Measurements from ENCODE around the gene PANX1. TPM values are rescaled to one million over a fixed set of nuclear protein-coding genes. Genes with fewer than 3 reads are reported as not detected.

The PANX1 gene
- total and polyA plus RNA-seq, 2 donors (not counting 1 experiment from before 2014, with no cell fraction given) = 51.7 to 54.5 TPM

DNA sequence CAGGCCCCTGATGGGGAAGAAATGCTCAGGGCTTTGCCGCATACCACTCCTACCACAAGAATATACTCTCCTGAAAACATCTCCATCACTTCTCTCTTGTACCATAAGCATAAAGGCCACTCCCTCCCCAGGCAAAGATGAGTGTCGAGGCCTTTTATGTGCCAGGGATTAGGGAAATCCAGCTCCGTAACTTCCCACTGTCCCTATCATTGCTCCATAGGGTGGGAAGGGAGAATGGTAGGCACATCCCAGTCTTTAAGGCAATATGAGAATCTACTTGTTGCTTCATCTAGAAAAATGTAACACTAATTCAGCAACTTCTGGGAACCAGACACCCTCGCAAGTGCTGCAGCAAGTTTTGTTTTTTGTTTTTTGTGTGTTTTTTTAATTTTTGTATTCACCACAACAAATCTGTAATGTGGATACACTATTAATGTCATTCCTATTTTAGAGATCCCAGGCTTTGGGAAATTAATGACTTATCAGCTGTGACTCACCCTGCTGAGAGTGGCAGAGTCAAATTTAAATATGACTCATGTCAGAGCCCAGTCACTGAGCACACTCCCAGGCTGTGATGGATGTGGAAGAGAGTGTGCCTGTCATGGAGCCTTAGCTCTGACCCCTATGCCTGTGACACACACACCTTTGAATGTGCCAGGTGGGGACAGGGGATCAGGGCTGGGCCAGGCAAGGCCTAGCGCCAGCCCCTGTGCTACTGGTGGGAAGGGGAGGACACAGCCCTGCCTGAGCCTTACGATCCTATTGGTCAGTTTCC is 23.4 kb downstream of the PANX1 start:
- H3K4me3 ChIP-seq (replicated peaks in 1 of 4; ENCODE audit: control extremely low read depth in 1 of 4, insufficient read depth in 1 of 4, low read depth in 3 of 4, low read length in 4 of 4) = no peak overlapping the region
- DNase-seq (ENCODE audit: low read depth in 2 of 2) = peak; percentile 76 to 89
- H2AFZ ChIP-seq (ENCODE audit: low read length) = no peak overlapping the region
- H3K4me2 ChIP-seq (ENCODE audit: extremely low read depth, insufficient read depth, low read length) = peak overlapping the region; percentile 21
- TF ChIP-seq, protein P1, sequence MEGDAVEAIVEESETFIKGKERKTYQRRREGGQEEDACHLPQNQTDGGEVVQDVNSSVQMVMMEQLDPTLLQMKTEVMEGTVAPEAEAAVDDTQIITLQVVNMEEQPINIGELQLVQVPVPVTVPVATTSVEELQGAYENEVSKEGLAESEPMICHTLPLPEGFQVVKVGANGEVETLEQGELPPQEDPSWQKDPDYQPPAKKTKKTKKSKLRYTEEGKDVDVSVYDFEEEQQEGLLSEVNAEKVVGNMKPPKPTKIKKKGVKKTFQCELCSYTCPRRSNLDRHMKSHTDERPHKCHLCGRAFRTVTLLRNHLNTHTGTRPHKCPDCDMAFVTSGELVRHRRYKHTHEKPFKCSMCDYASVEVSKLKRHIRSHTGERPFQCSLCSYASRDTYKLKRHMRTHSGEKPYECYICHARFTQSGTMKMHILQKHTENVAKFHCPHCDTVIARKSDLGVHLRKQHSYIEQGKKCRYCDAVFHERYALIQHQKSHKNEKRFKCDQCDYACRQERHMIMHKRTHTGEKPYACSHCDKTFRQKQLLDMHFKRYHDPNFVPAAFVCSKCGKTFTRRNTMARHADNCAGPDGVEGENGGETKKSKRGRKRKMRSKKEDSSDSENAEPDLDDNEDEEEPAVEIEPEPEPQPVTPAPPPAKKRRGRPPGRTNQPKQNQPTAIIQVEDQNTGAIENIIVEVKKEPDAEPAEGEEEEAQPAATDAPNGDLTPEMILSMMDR (conservative IDR thresholded peaks at IDR 0.05 in 1 of 2, IDR thresholded peaks at IDR 0.05 in 1 of 2; ENCODE audit: low read depth in 1 of 2, low read length in 2 of 2) = no peak
- no peak for TF ChIP-seq EZH2 (IDR thresholded peaks at IDR 0.05; ENCODE audit: low read length, missing control alignments)
- H4K20me1 ChIP-seq (ENCODE audit: control insufficient read depth, extremely low read depth, insufficient read depth, low read length) = no peaks in the 10 kb centered on the region
- H3K79me2 ChIP-seq (ENCODE audit: control insufficient read depth, insufficient read depth, low read length) = peaks cover 47% of the 10 kb centered on the region
- H3K27me3 ChIP-seq (ENCODE audit: control insufficient read depth, insufficient read depth, low read length) = no peaks in the 10 kb centered on the region
- H3K9me3 ChIP-seq (ENCODE audit: control insufficient read depth, insufficient read depth, low read depth, low read length) = no peaks in the 10 kb centered on the region
- peaks cover 27% of the 10 kb centered on the region for H3K4me1 ChIP-seq (ENCODE audit: control insufficient read depth, extremely low read depth, insufficient read depth, low read length)
- no peaks in the 10 kb centered on the region for H3K36me3 ChIP-seq (ENCODE audit: control insufficient read depth, insufficient read depth, low read length)
- no peak overlapping the region for H3K9ac ChIP-seq (ENCODE audit: insufficient read depth, low read length)
- H3K27ac ChIP-seq (ENCODE audit: insufficient read depth, low read length) = peak overlapping the region; percentile 37

DNA sequence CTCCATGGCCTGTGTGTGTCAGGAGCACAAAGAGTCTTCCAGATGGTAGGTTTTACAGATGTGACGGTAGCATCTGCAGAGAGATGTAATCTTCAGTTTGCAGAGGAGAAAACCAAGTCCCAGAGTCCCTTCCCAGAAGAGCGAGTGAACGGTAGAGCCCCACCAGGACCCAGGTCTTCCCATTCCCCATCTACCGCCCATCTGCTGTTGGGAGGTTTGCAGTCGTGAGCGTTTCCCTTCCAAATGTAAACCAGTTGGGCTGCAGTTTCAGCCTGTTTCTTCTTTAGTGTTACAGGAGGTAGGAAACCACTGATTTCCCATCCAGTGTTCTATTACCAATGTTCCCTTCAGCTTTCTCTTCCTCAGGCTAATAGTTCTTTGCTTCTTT is 24.0 kb downstream of the PANX1 start:
- no peaks in the 10 kb centered on the region for H3K36me3 ChIP-seq (ENCODE audit: control insufficient read depth, insufficient read depth, low read length)
- peak overlapping the region; percentile 18 for H3K27ac ChIP-seq (ENCODE audit: insufficient read depth, low read length)
- H3K27me3 ChIP-seq (ENCODE audit: control insufficient read depth, insufficient read depth, low read length) = no peaks in the 10 kb centered on the region
- no peak for DNase-seq (ENCODE audit: low read depth in 2 of 2)
- H3K79me2 ChIP-seq (ENCODE audit: control insufficient read depth, insufficient read depth, low read length) = peaks cover 42% of the 10 kb centered on the region
- no peaks in the 10 kb centered on the region for H4K20me1 ChIP-seq (ENCODE audit: control insufficient read depth, extremely low read depth, insufficient read depth, low read length)
- H2AFZ ChIP-seq (ENCODE audit: low read length) = no peak overlapping the region
- H3K4me2 ChIP-seq (ENCODE audit: extremely low read depth, insufficient read depth, low read length) = peak overlapping the region; percentile 21
- TF ChIP-seq, protein P1 (conservative IDR thresholded peaks at IDR 0.05 in 1 of 2, IDR thresholded peaks at IDR 0.05 in 1 of 2; ENCODE audit: low read depth in 1 of 2, low read length in 2 of 2) = no peak
- no peak for TF ChIP-seq EZH2 (IDR thresholded peaks at IDR 0.05; ENCODE audit: low read length, missing control alignments)
- no peak overlapping the region for H3K4me3 ChIP-seq (replicated peaks in 1 of 4; ENCODE audit: control extremely low read depth in 1 of 4, insufficient read depth in 1 of 4, low read depth in 3 of 4, low read length in 4 of 4)
- no peaks in the 10 kb centered on the region for H3K9me3 ChIP-seq (ENCODE audit: control insufficient read depth, insufficient read depth, low read depth, low read length)
- H3K4me1 ChIP-seq (ENCODE audit: control insufficient read depth, extremely low read depth, insufficient read depth, low read length) = peaks cover 27% of the 10 kb centered on the region
- no peak overlapping the region for H3K9ac ChIP-seq (ENCODE audit: insufficient read depth, low read length)

DNA sequence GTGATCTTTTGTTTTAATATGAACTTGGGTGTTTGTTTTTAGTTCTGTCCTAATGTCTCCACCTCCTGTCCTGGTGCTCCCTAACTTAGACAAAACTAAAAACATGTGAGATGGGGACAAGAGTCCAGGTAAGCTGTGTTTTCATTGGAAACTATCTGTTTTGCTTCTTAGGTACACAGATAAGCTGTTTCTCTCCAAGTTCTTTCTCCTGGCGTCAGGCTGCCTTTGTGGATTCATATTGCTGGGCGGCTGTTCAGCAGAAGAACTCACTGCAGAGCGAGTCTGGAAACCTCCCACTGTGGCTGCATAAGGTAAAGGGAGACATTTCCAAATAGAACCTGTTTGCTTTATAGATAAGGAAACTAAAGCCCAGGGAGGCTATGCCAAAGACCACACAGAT is 24.7 kb downstream of the PANX1 start:
- Histone ChIP-seq H3K27ac (ENCODE audit: insufficient read depth, low read length) (no peak overlapping the region), H3K79me2 (ENCODE audit: control insufficient read depth, insufficient read depth, low read length) (peaks cover 40% of the 10 kb centered on the region), H2AFZ (ENCODE audit: low read length) (no peak overlapping the region), H3K4me3 (replicated peaks in 1 of 4; ENCODE audit: control extremely low read depth in 1 of 4, insufficient read depth in 1 of 4, low read depth in 3 of 4, low read length in 4 of 4) (no peak overlapping the region), H4K20me1 (ENCODE audit: control insufficient read depth, extremely low read depth, insufficient read depth, low read length) (no peaks in the 10 kb centered on the region), H3K27me3 (ENCODE audit: control insufficient read depth, insufficient read depth, low read length) (no peaks in the 10 kb centered on the region), H3K4me1 (ENCODE audit: control insufficient read depth, extremely low read depth, insufficient read depth, low read length) (peaks cover 27% of the 10 kb centered on the region), H3K4me2 (ENCODE audit: extremely low read depth, insufficient read depth, low read length) (no peak overlapping the region), H3K36me3 (ENCODE audit: control insufficient read depth, insufficient read depth, low read length) (no peaks in the 10 kb centered on the region), H3K9ac (ENCODE audit: insufficient read depth, low read length) (no peak overlapping the region), H3K9me3 (ENCODE audit: control insufficient read depth, insufficient read depth, low read depth, low read length) (no peaks in the 10 kb centered on the region)
- no peak for TF ChIP-seq EZH2 (IDR thresholded peaks at IDR 0.05; ENCODE audit: low read length, missing control alignments)
- TF ChIP-seq, protein P1 (conservative IDR thresholded peaks at IDR 0.05 in 1 of 2, IDR thresholded peaks at IDR 0.05 in 1 of 2; ENCODE audit: low read depth in 1 of 2, low read length in 2 of 2) = no peak
- no peak for DNase-seq (ENCODE audit: low read depth in 2 of 2)
